GM19452 (cell line): Measurements from ENCODE around the gene COL6A1.
"Not testable (repeated sequence)": the region's sequence is repeated elsewhere in the genome, so short reads cannot be mapped to it uniquely, and the experiment has no call there.

Experiments used
- ATAC-seq: cut with Tn5 transposase; IDR thresholded peaks from one replicate; pipeline ENCODE4 v1.9.1; 2021; ENCODE audit not compliant: unreplicated experiment

COL6A1 gene

DNA sequence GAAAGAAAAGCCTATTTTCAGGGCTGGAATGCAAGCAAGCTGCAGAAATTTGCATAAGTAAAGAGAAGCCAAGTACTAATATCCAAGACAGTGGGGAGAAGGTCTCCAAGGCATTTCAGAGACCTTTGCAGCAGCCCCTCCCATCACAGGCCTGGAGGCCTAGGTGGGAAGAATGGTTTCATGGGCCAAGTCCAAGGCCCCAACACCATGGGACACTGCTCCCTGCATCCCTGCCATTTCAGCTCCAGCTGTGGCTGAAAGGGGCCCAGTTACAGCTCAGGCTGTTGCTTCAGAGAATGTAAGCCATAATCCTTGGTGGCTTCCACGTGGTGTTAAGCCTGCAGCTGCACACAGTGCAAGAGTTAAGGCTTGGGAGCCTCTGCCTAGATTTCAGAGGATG is 16.9 kb upstream of the COL6A1 start:
- no peak for ATAC-seq

DNA sequence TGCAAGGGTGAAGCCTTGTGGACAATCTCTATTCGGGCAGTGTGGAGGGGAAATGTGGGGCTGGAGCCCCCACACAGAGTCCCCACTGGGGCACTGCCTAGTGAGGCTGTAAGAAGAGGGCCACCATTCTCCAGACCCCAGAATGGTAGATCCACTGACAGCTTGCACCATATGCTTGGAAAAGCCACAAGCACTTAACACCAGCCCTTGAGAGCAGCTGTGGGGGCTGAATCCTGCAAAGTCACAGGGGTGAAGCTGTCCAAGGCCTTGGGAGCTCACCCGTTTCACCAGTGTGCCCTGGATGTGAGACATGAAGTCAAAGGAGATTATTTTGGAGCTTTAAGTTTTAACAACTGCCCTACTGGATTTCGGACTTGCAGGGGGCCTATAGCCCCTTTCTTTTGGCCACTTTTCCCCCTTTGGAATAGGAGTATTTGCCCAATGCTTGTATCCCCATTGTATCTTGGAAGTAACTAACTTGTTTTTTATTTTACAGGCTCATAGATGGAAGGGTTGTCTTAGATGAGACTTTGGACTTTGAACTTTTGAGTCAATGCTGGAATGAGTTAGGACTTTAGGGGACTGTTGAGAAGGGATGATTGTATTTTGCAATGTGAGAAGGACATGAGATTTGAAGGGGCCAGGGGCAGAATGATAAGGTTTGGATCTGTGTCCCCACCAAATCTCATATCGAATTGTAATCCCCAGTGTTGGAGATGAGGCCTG is 16.3 kb upstream of the COL6A1 start:
- ATAC-seq, result no peak

DNA sequence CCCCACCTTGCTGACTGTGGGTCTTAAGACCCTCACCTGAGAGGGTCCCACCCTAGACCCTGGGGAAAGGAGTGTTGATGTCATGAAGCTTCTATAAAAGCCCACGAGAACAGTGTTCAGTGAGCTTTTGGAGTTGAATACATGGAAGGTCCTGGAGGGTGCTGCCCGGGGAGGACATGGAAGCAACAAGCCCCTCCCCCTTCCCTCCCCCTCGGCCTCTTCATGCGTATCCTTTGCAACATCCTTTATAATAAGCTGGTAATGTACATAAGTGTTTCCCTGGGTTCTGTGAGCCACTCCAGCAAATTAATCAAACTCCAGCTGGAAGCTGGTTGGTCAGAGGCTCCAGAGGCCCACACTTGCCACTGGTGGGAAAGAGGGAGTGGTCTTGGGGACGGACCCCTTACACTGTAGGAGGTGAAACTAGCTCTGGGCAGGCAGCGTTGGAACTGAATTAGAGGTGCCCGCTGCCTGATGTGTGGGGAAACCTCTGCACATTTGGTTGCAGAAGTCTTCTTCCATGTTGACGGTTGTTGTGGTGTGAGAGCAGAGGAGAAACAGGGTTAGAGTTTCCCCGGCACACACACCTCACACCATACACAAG is 14.7 kb upstream of the COL6A1 start:
- no peak for ATAC-seq

DNA sequence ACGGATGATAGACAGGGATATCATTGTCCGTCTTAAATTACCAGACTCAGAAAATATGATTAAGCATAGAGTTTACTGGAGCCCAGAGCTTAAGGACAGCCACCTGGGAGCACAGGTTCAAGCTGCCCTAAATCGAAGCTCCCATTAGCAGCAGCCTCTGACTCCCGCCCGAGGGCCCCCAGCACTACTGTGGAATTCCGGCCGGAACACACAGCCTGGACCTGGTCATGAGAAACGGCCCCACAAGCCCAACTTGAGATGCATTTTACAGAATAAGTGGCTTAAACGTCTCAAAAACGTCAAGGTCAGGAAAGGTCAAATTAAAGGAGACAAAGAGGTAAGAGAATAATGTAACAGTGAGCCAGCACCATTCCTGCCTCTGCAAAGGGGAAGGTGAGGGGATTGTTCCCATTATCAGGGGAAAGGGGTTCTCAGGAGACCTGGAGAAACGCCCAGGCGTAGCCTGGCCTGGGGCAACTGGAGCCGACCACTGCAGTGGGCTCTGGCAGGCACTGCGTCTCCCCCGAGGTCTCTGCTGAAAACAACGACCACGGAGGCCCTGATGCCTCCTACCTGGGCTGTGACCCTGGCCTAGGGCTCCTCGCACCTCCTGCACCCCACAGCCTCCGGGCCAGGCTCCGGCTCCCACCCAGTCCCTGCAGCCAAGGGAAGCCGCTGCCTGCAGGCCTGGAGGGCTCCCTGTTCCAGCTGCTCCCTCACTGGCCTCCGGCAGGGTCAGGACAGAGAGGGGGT is 11.5 kb upstream of the COL6A1 start:
- ATAC-seq, result no peak

DNA sequence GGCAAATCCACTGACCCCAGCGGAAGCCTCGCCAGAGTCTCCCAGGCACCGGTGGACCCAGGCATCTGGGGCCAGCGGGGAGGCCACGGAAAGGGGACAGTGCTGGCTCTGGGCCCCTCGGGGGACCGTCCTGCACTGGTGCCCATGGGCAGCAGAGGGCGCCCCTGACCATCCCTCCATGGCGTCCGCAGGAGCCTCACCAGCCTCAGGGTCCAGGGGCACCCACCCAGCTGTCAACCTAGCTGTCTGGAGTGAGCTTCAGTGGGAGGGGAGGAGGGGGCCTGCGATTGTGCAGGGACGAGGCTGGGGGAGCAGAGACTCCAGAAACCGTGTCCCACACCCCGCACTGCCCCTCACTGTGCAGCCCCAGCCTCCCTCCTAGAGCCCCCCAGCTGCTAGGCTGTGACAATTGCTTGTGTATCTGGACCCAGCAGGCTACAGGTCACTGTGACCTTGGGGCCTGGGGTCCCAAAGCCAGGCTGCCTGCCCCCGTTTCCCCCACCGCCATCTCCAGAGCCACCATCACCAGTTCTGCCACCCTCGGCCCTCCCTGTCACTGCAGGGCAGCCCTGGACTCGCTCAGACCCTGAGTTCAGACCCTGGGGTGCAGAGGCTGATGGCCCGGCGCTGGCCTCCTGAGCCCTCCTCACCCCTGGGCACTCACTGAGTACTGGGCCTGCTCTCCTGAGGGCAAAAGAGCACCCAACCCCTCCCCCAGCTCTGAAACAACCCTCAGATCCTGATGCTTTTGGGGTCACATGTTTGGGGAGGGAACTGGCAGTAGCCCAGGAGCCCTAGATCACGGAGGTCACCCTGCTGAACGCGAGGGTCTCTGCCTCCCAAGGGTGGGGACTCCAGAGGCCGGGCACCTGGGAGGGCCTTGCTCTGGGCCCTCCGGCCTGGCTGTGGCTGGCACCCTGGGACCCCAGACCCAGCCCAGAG is 10.6 kb upstream of the COL6A1 start:
- no peak for ATAC-seq

DNA sequence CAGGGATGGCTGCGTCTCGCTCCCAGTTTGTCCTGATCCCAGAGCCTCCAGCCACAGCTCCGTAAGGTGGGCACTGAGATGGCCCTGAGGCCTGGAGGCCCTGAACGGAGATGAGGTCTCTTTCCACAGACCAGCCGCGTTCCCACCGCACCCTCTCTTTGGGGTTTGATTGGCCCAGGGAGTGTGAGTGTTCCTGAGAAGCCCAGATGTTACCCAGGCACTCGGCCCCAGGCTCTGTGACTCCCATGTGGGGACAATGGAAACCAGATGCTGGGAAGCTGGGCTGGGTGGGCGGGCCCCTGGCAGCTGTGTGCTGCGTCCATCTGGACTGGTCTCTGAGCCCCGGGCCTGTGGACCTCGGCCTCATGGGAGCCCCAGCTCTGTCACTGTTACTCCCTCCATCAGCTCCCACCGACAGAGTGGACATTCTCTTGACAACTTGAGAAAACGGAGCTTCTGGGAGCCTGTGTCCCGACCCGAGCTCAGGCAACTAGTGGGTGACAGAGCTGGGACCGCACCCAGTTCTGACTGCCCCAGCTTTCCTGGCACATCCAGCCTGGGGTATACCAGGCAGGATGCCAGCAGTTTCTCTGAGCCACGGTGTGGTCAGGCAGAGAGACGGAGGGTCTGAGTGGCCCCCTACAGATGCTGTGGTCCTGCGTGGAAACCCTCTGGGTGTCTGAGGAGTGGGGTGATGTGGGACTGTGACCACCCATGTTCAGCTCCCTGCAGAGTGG is 9.8 kb upstream of the COL6A1 start:
- no peak for ATAC-seq

DNA sequence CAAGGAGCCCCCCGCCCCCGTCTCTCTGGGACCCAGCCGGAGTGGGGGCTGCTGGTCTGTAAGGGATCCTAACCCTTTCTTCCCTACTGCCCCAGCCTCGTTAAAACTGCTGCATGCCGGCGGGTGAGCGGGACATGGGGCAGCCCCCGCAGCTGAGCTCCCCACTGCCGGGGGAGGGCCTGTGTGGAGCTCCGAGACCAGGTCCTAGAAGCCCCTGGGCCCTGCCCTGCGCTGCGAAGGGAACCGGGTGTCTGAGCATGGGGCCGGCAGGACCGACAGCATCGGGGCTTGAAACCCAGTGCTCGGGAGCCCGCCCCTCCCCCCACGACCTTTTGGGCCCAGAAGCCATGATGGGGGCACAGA is 9.2 kb upstream of the COL6A1 start:
- ATAC-seq, result no peak

DNA sequence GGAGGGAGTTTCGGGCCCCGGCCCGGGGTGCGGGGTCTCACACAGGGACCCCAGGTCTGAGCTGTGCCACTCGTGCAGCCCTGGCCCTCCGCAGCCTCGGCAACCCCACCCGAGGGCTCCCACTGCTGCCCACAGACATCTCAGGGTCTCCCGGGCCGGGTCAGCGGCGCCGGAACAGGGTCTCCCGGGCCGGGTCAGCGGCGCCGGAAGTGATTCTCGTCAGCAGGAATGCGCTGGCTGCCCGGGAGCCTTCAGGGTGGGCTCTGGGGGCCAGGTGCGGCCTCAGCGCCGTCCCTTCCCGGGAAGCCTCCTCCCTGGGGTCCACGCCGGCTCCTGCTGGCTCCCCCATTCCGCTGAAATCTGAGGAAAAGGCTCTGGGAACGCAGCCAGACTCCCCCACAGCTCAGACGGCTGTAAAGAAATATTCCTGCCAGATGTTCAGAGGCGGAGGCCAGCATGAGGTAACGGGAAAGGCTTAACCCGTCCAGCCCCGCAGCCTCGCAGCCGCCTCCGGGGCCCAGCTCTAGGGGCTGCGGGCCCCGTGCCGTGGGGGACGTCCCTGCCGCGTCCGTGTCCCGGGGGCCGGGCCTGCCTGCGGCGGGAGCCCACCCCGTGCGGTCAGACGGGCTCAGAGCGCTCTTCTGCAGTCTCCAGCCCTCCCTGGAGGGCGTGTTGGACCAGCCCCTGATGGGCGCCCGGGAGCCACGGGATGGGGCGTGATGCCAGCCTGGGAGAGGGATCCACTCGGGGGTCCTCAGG is 8.7 kb upstream of the COL6A1 start:
- ATAC-seq, result no peak

DNA sequence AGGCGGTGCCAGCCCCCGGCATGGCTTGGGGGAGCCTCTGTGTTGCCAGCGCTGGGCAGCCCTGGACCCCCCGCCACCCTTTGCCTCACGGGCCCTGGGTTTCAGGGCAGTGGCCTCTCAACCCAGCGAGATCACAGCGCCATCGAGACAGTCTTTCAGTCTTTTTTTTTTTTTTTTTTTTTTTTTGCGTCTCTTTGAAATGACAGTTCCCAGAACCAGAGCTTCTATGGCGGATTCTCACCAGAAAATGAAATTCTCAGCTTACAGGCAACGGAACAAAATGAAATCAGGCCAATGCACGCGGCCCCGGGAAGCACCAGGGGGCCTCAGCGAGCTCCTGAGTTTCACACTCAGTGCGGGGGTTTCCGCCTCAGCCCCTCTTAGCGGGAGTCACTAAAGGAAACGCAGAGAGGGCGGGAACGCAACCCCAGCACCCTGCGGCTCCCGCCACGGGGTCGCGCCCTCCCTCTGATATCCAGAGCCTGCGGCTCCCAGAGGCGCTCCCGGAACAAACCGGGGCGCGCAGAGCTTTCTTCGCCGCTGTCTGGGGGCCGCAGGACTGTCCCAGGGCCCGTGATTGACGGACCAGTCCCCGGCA is 8.0 kb upstream of the COL6A1 start:
- no peak for ATAC-seq

DNA sequence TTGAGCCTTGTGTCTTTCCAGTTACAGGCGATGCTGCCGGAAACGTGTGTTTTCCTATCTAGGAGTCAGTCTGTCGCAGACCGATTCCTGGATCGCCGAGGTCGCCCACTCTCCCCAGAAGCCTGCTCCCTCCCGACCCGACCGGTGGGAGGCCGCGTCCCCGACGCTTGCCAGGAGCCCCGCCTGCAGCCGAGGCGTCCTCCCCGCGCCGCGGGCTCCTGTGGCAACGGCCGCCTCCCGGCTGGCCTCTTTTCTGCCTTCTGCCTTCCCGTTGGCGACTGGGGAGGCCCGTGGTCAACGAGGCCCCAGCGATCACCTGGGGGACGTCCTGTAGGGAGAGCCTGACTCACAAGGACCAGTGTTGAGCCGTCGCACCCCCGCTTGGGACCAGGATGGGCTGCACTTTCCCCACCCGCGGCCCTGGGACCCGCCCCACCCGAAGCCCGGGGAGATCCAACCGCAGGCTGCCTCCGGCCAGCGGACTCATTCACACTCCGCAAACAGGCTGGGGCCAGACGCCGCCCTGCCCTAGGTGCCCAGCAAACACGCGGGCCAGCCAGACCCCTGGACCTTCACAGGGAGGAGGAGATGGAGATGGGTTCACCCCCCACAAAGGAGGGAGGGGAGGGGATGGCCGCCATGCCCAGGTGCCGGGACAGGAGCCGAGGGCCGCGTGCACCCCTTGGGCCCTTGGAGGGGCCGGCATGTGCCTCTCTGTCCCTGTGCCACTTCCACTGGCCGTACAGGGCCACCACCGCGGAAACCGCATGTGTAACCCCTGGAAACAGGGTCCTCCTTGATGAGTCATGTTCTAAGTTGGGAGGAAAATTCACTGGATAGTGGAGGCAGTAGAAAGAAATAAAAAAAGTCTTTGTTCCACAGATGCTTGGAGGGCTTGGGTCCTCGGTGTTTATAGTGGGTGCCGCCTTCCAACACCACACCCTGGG is 7.2 kb upstream of the COL6A1 start:
- ATAC-seq, result no peak

DNA sequence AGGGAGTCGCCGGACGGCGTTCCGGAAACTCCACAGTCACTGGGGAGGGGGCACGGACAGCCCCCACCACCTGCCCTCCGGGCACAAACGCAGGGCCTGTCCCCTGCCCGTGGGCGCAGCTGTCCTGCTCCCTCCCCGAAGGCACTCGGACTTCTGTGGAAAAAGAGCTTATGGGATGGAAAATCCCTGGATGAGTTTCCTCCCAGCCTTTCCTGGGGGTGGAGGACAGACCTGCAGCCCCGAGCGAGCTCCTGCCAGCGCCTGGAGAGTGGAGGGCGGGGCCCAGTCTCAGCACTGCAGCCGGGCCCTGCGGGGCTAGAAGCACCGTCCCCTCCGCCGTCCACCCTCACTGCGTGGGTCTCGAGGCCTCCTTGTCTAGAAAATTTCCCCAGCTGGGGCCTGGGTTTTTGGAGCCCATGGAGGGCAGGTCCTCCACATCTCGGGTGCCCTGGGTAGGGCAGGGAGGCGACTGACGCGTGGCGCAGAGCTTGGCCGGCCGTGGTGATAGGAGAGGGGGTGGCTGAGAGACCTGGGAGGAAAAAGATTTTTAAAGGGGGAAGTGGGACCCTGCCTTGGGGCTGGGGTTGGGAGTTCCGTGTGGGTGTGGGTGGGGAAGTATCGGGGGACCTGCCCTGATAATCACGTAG is 6.4 kb upstream of the COL6A1 start:
- ATAC-seq, result no peak

DNA sequence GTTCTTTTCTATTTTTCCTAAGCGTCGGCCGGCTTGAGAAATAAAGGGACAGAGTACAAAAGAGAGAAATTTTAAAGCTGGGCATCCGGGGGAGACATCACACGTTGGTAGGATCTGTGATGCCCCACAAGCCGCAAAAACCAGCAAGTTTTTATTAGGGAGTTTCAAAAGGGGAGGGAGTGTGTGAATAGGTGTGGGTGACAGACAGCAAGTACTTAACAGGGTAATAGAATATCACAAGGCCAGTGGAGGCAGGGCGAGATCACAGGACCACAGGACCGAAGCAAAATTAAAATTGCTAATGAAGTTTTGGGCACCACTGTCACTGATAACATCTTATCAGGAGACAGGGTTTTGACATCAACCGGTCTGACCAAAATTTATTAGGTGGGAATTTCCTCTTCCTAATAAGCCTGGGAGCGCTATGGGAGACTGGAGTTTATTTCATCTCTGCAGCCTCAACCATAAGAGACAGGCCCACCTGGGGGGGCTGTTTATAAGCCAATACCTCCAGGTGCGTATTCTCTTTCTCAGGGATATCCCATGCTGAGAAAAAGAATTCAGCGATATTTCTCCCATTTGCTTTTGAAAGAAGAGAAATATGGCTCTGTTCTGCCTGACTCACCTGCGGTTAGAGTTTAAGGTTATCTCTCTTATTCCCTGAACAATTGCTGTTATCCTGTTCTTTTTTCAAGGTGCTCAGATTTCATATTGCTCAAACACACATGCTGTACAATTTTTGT is 5.7 kb upstream of the COL6A1 start:
- ATAC-seq, result not testable (repeated sequence)

DNA sequence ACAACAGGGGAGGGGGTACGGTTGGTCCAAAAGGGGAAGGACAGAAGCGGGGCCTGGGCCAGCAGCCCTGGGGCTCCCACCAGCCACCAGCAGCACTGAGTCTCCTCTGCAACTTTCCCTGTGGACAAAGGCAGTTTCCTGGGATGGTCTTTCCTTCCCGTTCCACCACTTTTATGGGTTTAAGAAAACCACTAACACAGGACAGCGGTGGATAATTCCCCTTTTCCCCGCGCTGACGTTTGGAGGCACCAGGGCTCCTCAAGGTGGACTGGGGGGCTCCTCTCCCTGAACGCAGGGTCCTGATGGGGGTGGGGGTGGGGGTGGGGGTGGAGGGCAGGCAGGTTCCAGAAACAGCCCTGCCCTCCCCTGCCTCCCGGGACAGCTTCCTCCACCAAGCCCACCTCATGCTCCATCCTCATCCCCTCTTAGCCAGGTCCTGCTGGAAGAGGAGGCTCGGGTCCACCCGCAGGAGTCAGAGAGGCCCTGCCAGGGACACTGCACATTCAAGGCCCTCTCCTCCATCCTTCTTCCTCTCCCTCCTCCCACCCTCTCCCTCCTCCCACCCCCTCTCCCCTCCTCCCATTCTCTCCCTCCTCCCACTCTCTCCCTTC is 4.8 kb upstream of the COL6A1 start:
- ATAC-seq, result no peak

DNA sequence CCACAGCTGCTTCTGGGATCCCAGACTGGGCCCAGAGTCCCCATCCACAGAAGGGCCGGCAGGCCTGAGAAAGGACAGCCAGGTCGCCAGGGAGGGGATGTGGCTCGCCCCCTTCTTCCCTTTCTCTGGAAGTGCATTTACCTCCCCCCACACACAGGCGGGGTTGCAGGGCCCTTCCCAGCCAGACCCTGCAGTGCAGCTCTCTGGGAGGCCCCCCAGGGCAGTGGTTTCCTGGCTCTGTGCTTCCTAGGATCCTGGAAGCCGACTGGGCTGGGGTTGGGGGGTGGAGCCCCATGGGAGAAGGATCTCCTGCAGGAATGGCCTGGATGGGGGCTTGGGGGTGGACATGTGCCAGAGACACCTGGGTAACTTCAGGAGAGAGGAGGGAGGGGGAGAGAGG is 4.2 kb upstream of the COL6A1 start:
- ATAC-seq, result no peak

DNA sequence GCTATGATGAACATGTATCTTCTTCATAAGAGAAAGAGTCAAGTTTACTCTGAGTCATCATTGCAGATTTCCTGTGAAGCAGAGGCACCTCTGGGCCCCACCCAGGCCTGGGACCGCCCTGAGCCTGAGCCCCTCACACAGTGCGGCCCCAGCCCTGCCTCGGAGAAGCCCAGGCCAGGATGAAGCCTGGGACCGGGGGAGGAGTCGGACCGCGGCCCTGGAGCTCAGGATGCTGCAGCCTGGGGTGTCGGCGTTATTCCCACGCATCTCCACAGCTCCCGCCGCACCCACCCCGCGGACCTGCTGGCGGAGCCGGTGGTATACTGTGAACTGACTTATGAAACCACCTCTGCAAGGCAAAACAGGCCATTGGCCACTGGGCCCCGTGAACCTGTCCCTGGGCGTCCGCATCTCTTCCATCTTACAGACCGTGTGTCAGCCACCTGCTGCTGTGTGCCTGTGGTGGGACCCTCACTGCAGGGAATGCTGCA is 2.4 kb upstream of the COL6A1 start:
- ATAC-seq, result no peak

DNA sequence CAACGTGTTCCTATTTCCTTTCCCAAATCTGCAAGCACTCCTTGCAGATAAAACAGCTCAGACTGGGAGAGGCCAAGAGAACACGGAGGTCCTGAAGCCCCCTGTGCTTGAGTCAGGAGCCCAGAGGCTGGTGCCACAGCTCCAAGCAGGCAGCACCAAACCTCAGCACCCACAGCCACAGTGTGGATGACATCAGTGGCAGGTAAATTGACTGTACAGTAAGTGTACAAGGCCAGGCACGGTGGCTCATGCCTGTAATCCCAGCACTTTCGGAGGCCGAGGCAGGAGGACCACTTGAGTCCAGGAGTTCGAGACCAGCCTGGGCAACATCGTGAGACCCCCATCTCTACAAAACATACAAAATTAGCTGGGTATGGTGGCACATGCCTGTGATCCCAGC is 1.9 kb upstream of the COL6A1 start:
- ATAC-seq, result no peak

DNA sequence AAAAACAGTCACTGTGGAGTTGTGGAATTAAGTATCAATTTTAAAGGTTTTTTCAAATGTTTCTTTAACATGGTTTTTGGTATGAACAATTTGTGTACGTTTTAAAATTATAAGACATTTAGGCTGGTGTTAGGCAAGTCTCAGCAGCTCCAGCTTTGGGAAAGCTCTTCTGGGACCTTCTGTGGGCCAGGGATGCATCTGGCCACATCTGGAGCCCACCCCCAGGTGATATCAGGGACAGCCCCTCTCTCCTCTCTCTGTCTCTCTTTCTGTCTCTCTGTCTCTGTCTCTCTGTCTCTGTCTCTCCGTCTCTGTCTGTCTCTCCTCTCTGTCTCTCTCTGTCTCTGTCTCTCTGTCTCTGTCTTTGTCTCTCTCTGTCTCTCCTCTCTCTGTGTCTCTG is 1.3 kb upstream of the COL6A1 start:
- ATAC-seq, result no peak
